ENCODE measurements around the gene DST. TPM values are rescaled to one million over a fixed set of nuclear protein-coding genes. Genes with fewer than 3 reads are reported as not detected.

Gene DST
- total and polyA plus RNA-seq, 2 donors (not counting 1 experiment from before 2014, with no cell fraction given): 78.6 to 670 TPM

GRCh38 chr6:56459030-56459805 is 183.5 kb downstream of the DST start:
- H3K9ac ChIP-seq (ENCODE audit: insufficient read depth, low read length): no peak overlapping the region
- no peaks in the 10 kb centered on the region for H4K20me1 ChIP-seq (ENCODE audit: control insufficient read depth, extremely low read depth, insufficient read depth, low read length)
- H2AFZ ChIP-seq (ENCODE audit: low read length): no peak overlapping the region
- H3K4me2 ChIP-seq (ENCODE audit: extremely low read depth, insufficient read depth, low read length): no peak overlapping the region
- H3K27ac ChIP-seq (ENCODE audit: insufficient read depth, low read length): no peak overlapping the region
- no peak overlapping the region for H3K4me3 ChIP-seq (replicated peaks in 1 of 4; ENCODE audit: control extremely low read depth in 1 of 4, insufficient read depth in 1 of 4, low read depth in 3 of 4, low read length in 4 of 4)
- peaks cover 17% of the 10 kb centered on the region for H3K36me3 ChIP-seq (ENCODE audit: control insufficient read depth, insufficient read depth, low read length)
- no peaks in the 10 kb centered on the region for H3K79me2 ChIP-seq (ENCODE audit: control insufficient read depth, insufficient read depth, low read length)
- no peak for DNase-seq (ENCODE audit: low read depth in 2 of 2)
- no peak for TF ChIP-seq CTCF (conservative IDR thresholded peaks at IDR 0.05 in 1 of 2, IDR thresholded peaks at IDR 0.05 in 1 of 2; ENCODE audit: low read depth in 1 of 2, low read length in 2 of 2)
- TF ChIP-seq EZH2 (IDR thresholded peaks at IDR 0.05; ENCODE audit: low read length, missing control alignments): no peak
- no peaks in the 10 kb centered on the region for H3K4me1 ChIP-seq (ENCODE audit: control insufficient read depth, extremely low read depth, insufficient read depth, low read length)
- no peaks in the 10 kb centered on the region for H3K27me3 ChIP-seq (ENCODE audit: control insufficient read depth, insufficient read depth, low read length)
- no peaks in the 10 kb centered on the region for H3K9me3 ChIP-seq (ENCODE audit: control insufficient read depth, insufficient read depth, low read depth, low read length)

GRCh38 chr6:56458324-56458884 is 184.3 kb downstream of the DST start:
- no peak for DNase-seq (ENCODE audit: low read depth in 2 of 2)
- H3K4me1 ChIP-seq (ENCODE audit: control insufficient read depth, extremely low read depth, insufficient read depth, low read length): no peaks in the 10 kb centered on the region
- H3K79me2 ChIP-seq (ENCODE audit: control insufficient read depth, insufficient read depth, low read length): no peaks in the 10 kb centered on the region
- H3K4me3 ChIP-seq (replicated peaks in 1 of 4; ENCODE audit: control extremely low read depth in 1 of 4, insufficient read depth in 1 of 4, low read depth in 3 of 4, low read length in 4 of 4): no peak overlapping the region
- H3K9me3 ChIP-seq (ENCODE audit: control insufficient read depth, insufficient read depth, low read depth, low read length): no peaks in the 10 kb centered on the region
- no peak overlapping the region for H3K4me2 ChIP-seq (ENCODE audit: extremely low read depth, insufficient read depth, low read length)
- TF ChIP-seq CTCF (conservative IDR thresholded peaks at IDR 0.05 in 1 of 2, IDR thresholded peaks at IDR 0.05 in 1 of 2; ENCODE audit: low read depth in 1 of 2, low read length in 2 of 2) (no peak), EZH2 (IDR thresholded peaks at IDR 0.05; ENCODE audit: low read length, missing control alignments) (no peak)
- H3K27me3 ChIP-seq (ENCODE audit: control insufficient read depth, insufficient read depth, low read length): no peaks in the 10 kb centered on the region
- H4K20me1 ChIP-seq (ENCODE audit: control insufficient read depth, extremely low read depth, insufficient read depth, low read length): no peaks in the 10 kb centered on the region
- H3K27ac ChIP-seq (ENCODE audit: insufficient read depth, low read length): no peak overlapping the region
- H2AFZ ChIP-seq (ENCODE audit: low read length): no peak overlapping the region
- no peak overlapping the region for H3K9ac ChIP-seq (ENCODE audit: insufficient read depth, low read length)
- peaks cover 13% of the 10 kb centered on the region for H3K36me3 ChIP-seq (ENCODE audit: control insufficient read depth, insufficient read depth, low read length)

DNA sequence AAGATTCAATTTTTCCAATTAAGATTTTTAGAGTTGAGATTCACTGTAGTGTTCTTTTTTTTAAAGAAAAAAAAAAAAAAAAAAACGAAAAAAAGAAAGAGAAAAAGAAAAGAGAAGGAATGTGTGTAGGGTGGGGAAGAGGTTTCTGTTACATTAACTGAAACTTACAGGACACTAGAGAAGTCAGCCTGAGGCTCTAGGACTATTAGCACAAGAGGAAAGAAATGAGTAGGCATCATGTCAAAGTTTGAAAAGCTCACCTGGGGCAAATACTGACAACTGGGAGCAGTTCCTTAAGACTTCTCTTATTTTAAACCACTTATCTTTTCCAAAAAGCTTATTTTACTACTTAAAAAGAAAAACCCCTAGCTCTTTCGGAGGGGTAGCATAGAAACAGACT is 185.9 kb downstream of the DST start:
- no peaks in the 10 kb centered on the region for H3K79me2 ChIP-seq (ENCODE audit: control insufficient read depth, insufficient read depth, low read length)
- H3K36me3 ChIP-seq (ENCODE audit: control insufficient read depth, insufficient read depth, low read length): peaks cover 8% of the 10 kb centered on the region
- no peaks in the 10 kb centered on the region for H3K27me3 ChIP-seq (ENCODE audit: control insufficient read depth, insufficient read depth, low read length)
- H2AFZ ChIP-seq (ENCODE audit: low read length): no peak overlapping the region
- TF ChIP-seq EZH2 (IDR thresholded peaks at IDR 0.05; ENCODE audit: low read length, missing control alignments) (no peak), CTCF (conservative IDR thresholded peaks at IDR 0.05 in 1 of 2, IDR thresholded peaks at IDR 0.05 in 1 of 2; ENCODE audit: low read depth in 1 of 2, low read length in 2 of 2) (no peak)
- H3K27ac ChIP-seq (ENCODE audit: insufficient read depth, low read length): no peak overlapping the region
- H3K9ac ChIP-seq (ENCODE audit: insufficient read depth, low read length): no peak overlapping the region
- DNase-seq (ENCODE audit: low read depth in 2 of 2): no peak
- no peaks in the 10 kb centered on the region for H4K20me1 ChIP-seq (ENCODE audit: control insufficient read depth, extremely low read depth, insufficient read depth, low read length)
- H3K4me3 ChIP-seq (replicated peaks in 1 of 4; ENCODE audit: control extremely low read depth in 1 of 4, insufficient read depth in 1 of 4, low read depth in 3 of 4, low read length in 4 of 4): no peak overlapping the region
- H3K4me2 ChIP-seq (ENCODE audit: extremely low read depth, insufficient read depth, low read length): no peak overlapping the region
- H3K4me1 ChIP-seq (ENCODE audit: control insufficient read depth, extremely low read depth, insufficient read depth, low read length): no peaks in the 10 kb centered on the region
- H3K9me3 ChIP-seq (ENCODE audit: control insufficient read depth, insufficient read depth, low read depth, low read length): no peaks in the 10 kb centered on the region
